Neural progenitor cell (in vitro differentiated cells): ENCODE data around the gene METAP2. TPM values are rescaled to one million over a fixed set of nuclear protein-coding genes. Genes with fewer than 3 reads are reported as not detected.

Source experiments
- DNase-seq: peaks from one replicate; pipeline ENCODE4 v3.0.0-alpha.2; 2016; ENCODE audit warnings: low spot score
- H2AFZ ChIP-seq: fragments of 200-600 bp; sonication (generic); replicated peaks from 2 replicates; pipeline ENCODE4 v1.6.1; 2016; ENCODE audit warnings: antibody characterized with exemption
- H3F3A ChIP-seq: fragments of 200-600 bp; sonication (generic); 2 replicates; pipeline ENCODE4 v1.6.1; 2016; ENCODE audit warnings: antibody characterized with exemption, low read depth
- H3K27ac ChIP-seq: fragments of 200-600 bp; sonication (generic); 2 replicates; pipeline ENCODE4 v1.5.1; 2016; ENCODE audit warnings: mild to moderate bottlenecking
- H3K27me3 ChIP-seq: fragments of 200-600 bp; sonication (generic); 2 replicates; pipeline ENCODE4 v1.6.1; 2016; ENCODE audit warnings: mild to moderate bottlenecking, moderate library complexity
- H3K36me3 ChIP-seq: fragments of 200-600 bp; sonication (generic); 2 replicates; pipeline ENCODE4 v1.5.1; 2016
- H3K4me1 ChIP-seq: fragments of 200-600 bp; sonication (generic); 2 replicates; pipeline ENCODE4 v1.6.1; 2016; ENCODE audit warnings: mixed run types
- H3K4me2 ChIP-seq: fragments of 200-600 bp; sonication (generic); 2 replicates; pipeline ENCODE4 v1.6.1; 2016
- H3K4me3 ChIP-seq: fragments of 200-600 bp; sonication (generic); 2 replicates; pipeline ENCODE4 v1.5.1; 2016
- H3K79me2 ChIP-seq: fragments of 200-600 bp; sonication (generic); 2 replicates; pipeline ENCODE4 v1.6.1; 2016; ENCODE audit warnings: low read depth
- H3K9ac ChIP-seq: fragments of 200-600 bp; sonication (generic); 2 replicates; pipeline ENCODE4 v1.6.1; 2016
- H3K9me3 ChIP-seq: fragments of 200-600 bp; sonication (generic); 2 replicates; pipeline ENCODE4 v1.5.1; 2016; ENCODE audit warnings: low read depth
- H4K20me1 ChIP-seq: fragments of 200-600 bp; sonication (generic); 2 replicates; pipeline ENCODE4 v1.6.1; 2016; ENCODE audit warnings: low read depth
- H3K27ac Mint-ChIP-seq: 3 replicates; pipeline ENCODE4 v1.8.0; 2021; ENCODE audit warnings: mixed read lengths
- H3K27me3 Mint-ChIP-seq: 2 replicates; pipeline ENCODE4 v1.8.0; 2022; ENCODE audit warnings: low read depth, mild to moderate bottlenecking, inconsistent platforms, moderate library complexity, mixed read lengths; ENCODE audit not compliant: insufficient read depth
- H3K36me3 Mint-ChIP-seq: 3 replicates; pipeline ENCODE4 v1.8.0; 2021; ENCODE audit warnings: mixed read lengths
- H3K4me1 Mint-ChIP-seq: 3 replicates; pipeline ENCODE4 v1.8.0; 2021; ENCODE audit warnings: mixed read lengths
- H3K4me3 Mint-ChIP-seq: 3 replicates; pipeline ENCODE4 v1.8.0; 2021; ENCODE audit warnings: mild to moderate bottlenecking, moderate library complexity, mixed read lengths
- H3K9me3 Mint-ChIP-seq: 3 replicates; pipeline ENCODE4 v1.8.0; 2020; ENCODE audit warnings: mixed read lengths
- EZH2 ChIP-seq: fragments of 200-600 bp; sonication (generic); IDR thresholded peaks from 2 replicates; pipeline ENCODE4 v1.6.1; 2017; ENCODE audit warnings: antibody characterized with exemption, mild to moderate bottlenecking, moderate library complexity
- EZH2phosphoT487 ChIP-seq: fragments of 200-600 bp; sonication (generic); IDR thresholded peaks from 2 replicates; pipeline ENCODE4 v1.6.1; 2017; ENCODE audit warnings: antibody characterized with exemption
- total RNA-seq: library from RNA; depleted of rRNA; stranded (reverse); fragments of >200 nt; gene quantifications from 2 replicates; pipeline ENCODE4 v1.2.3, GENCODE V29; 2015; ENCODE audit warnings: low replicate concordance
- TF ChIP-seq, protein P1 (sequence below): fragments of 200-600 bp; sonication (generic); IDR thresholded peaks from 2 replicates; pipeline ENCODE4 v1.5.1; 2017; ENCODE audit warnings: antibody characterized with exemption, mild to moderate bottlenecking

METAP2 gene
- total RNA-seq, 1 donor from 2014 or later = 231 TPM

DNA sequence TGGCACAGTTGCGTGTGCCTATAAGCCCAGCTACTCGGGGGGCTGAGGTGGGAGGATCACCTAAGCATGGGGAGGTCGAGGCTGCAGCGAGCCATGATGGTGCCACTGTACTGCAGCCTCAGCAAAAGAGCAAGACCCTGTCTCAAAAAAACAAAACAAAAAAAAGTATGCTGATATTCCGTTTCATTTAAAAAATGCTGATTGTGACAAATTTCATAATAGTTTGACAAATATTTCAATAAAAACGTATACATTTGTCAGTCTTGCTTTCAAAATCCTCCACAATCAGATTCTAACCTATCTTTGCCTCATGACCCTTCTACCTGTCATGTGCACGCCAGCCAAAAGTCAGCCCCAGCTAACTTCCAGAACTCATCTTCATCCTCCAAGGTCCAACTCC is 67.5 kb downstream of the METAP2 start:
- H3K27ac ChIP-seq = no peak overlapping the region
- peaks cover 24% of the 10 kb centered on the region for H3F3A ChIP-seq
- H3K4me1 Mint-ChIP-seq = peaks cover 26% of the 10 kb centered on the region
- H3K4me3 ChIP-seq = no peak overlapping the region
- peaks cover 19% of the 10 kb centered on the region for H4K20me1 ChIP-seq
- H3K36me3 ChIP-seq = no peaks in the 10 kb centered on the region
- no peak overlapping the region for H3K27ac Mint-ChIP-seq
- H3K79me2 ChIP-seq = peaks cover 96% of the 10 kb centered on the region
- no peak overlapping the region for H2AFZ ChIP-seq
- no peak for DNase-seq
- no peak overlapping the region for H3K4me2 ChIP-seq
- no peaks in the 10 kb centered on the region for H3K27me3 ChIP-seq
- peaks cover 5% of the 10 kb centered on the region for H3K36me3 Mint-ChIP-seq
- H3K9me3 Mint-ChIP-seq = no peaks in the 10 kb centered on the region
- TF ChIP-seq, protein P1, sequence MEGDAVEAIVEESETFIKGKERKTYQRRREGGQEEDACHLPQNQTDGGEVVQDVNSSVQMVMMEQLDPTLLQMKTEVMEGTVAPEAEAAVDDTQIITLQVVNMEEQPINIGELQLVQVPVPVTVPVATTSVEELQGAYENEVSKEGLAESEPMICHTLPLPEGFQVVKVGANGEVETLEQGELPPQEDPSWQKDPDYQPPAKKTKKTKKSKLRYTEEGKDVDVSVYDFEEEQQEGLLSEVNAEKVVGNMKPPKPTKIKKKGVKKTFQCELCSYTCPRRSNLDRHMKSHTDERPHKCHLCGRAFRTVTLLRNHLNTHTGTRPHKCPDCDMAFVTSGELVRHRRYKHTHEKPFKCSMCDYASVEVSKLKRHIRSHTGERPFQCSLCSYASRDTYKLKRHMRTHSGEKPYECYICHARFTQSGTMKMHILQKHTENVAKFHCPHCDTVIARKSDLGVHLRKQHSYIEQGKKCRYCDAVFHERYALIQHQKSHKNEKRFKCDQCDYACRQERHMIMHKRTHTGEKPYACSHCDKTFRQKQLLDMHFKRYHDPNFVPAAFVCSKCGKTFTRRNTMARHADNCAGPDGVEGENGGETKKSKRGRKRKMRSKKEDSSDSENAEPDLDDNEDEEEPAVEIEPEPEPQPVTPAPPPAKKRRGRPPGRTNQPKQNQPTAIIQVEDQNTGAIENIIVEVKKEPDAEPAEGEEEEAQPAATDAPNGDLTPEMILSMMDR = no peak
- no peak for TF ChIP-seq EZH2phosphoT487
- TF ChIP-seq EZH2 = no peak
- no peaks in the 10 kb centered on the region for H3K9me3 ChIP-seq
- H3K9ac ChIP-seq = no peak overlapping the region
- H3K27me3 Mint-ChIP-seq = no peaks in the 10 kb centered on the region
- H3K4me1 ChIP-seq = peaks cover 29% of the 10 kb centered on the region
- no peak overlapping the region for H3K4me3 Mint-ChIP-seq

DNA sequence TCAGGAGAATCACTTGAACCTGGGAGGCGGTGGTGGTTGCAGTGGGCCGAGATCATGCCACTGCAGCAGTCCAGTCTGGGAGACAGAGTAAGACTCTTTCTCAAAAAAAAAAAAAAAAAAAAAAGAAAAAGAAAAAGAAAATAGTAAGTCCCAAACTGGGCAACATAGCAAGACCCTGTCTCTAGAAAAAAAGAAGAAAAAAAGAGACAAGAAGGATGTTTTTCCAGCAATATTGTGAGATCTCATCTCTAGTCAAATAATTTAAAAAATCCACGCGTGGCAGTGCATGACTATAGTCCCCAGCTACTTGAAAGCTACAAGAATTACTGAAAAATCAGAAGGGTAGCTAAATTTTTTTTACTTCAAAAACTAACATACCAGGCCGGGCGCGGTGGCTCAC is 69.4 kb downstream of the METAP2 start:
- no peak overlapping the region for H3K4me3 Mint-ChIP-seq
- peaks cover 36% of the 10 kb centered on the region for H3K4me1 Mint-ChIP-seq
- H3K27ac Mint-ChIP-seq = no peak overlapping the region
- Histone ChIP-seq H3F3A (peaks cover 43% of the 10 kb centered on the region), H3K9ac (no peak overlapping the region), H3K9me3 (no peaks in the 10 kb centered on the region), H3K36me3 (no peaks in the 10 kb centered on the region), H2AFZ (no peak overlapping the region), H3K4me3 (no peak overlapping the region), H3K4me1 (peaks cover 37% of the 10 kb centered on the region), H3K79me2 (peaks cover 98% of the 10 kb centered on the region), H4K20me1 (peaks cover 8% of the 10 kb centered on the region), H3K27ac (no peak overlapping the region), H3K27me3 (no peaks in the 10 kb centered on the region), H3K4me2 (no peak overlapping the region)
- H3K36me3 Mint-ChIP-seq = peaks cover 5% of the 10 kb centered on the region
- H3K27me3 Mint-ChIP-seq = peaks cover 3% of the 10 kb centered on the region
- DNase-seq = no peak
- H3K9me3 Mint-ChIP-seq = no peaks in the 10 kb centered on the region
- TF ChIP-seq, protein P1 = no peak
- no peak for TF ChIP-seq EZH2phosphoT487
- TF ChIP-seq EZH2 = no peak

DNA sequence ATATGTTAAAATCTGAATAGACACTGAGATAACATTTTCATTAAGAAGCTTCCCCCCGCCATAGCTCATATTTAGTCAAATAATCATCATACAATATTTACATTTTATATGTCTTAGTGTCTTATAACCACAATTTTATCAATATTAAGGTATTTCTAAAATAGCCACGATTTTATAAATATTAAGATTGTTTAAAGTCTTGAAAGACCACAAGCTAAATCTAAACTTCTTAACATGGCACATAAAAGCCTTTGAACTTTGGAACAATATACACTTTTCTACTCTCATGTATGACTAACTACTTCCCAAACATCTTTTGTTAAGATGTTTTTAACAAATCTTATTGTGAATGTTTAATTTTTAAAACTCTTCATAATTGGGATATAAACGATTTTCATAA is 70.8 kb downstream of the METAP2 start:
- peaks cover 11% of the 10 kb centered on the region for H3K36me3 Mint-ChIP-seq
- H3K4me2 ChIP-seq = peak overlapping the region; percentile 93
- H3K27me3 Mint-ChIP-seq = peaks cover 5% of the 10 kb centered on the region
- H3K4me3 ChIP-seq = peak overlapping the region; percentile 96
- TF ChIP-seq EZH2 (no peak), EZH2phosphoT487 (no peak)
- TF ChIP-seq, protein P1 = no peak
- no peak for DNase-seq
- no peaks in the 10 kb centered on the region for H3K36me3 ChIP-seq
- H3F3A ChIP-seq = peaks cover 45% of the 10 kb centered on the region
- H3K27me3 ChIP-seq = no peaks in the 10 kb centered on the region
- no peak overlapping the region for H3K27ac Mint-ChIP-seq
- H3K9me3 ChIP-seq = peaks cover 4% of the 10 kb centered on the region
- H2AFZ ChIP-seq = no peak overlapping the region
- H4K20me1 ChIP-seq = no peaks in the 10 kb centered on the region
- H3K4me1 ChIP-seq = peaks cover 29% of the 10 kb centered on the region
- no peak overlapping the region for H3K9ac ChIP-seq
- H3K9me3 Mint-ChIP-seq = peaks cover 7% of the 10 kb centered on the region
- no peak overlapping the region for H3K27ac ChIP-seq
- H3K4me1 Mint-ChIP-seq = peaks cover 32% of the 10 kb centered on the region
- H3K79me2 ChIP-seq = peaks cover 93% of the 10 kb centered on the region
- no peak overlapping the region for H3K4me3 Mint-ChIP-seq
